HEK293 (cell line): ENCODE results near the gene FNDC5.

Experiments
- CTCF ChIA-PET: fragments of 350-600 bp; formaldehyde crosslinking; extraction: SDS; loops from one replicate; lab custom pipeline; 2021; ENCODE audit warnings: antibody characterized with exemption; lab: Yijun Ruan, JAX
- POLR2A ChIA-PET: fragments of 300-600 bp; formaldehyde crosslinking; extraction: SDS; loops from one replicate; lab custom pipeline; 2020; ENCODE audit warnings: antibody characterized with exemption, inconsistent platforms; lab: Yijun Ruan, JAX
- H3K27ac ChIP-seq: fragments of 200-500 bp; sonication (Bioruptor generic); 2 replicates; pipeline ENCODE4 v1.5.1; 2014; ENCODE audit warnings: low read depth, low read length, control low read depth, inconsistent platforms; ENCODE audit errors: extremely low read depth
- H3K36me3 ChIP-seq, 2 experiments: fragments of 200-500 bp in 1 of 2; sonication (Bioruptor generic) in 1 of 2; 1 replicate in 1 of 2; 2 replicates in 1 of 2; pipeline ENCODE4 v1.5.1; 2014 to 2017; ENCODE audit warnings: inconsistent platforms in 2 of 2, low read length in 2 of 2; ENCODE audit not compliant: control insufficient read depth in 2 of 2, insufficient read depth in 1 of 2
- H3K4me1 ChIP-seq: fragments of 200-500 bp; sonication (Bioruptor generic); 2 replicates; pipeline ENCODE4 v1.5.1; 2014; ENCODE audit warnings: mild to moderate bottlenecking, low read length, inconsistent platforms; ENCODE audit not compliant: control insufficient read depth, insufficient read depth
- H3K4me3 ChIP-seq: 2 replicates; pipeline ENCODE4 v1.5.1; 2011; ENCODE audit warnings: low read depth, mild to moderate bottlenecking, control low read depth, low read length, moderate library complexity
- H3K9me3 ChIP-seq: fragments of 200-500 bp; sonication (Bioruptor generic); 2 replicates; pipeline ENCODE4 v1.5.1; 2014; ENCODE audit warnings: low read depth, low read length, inconsistent platforms; ENCODE audit not compliant: control insufficient read depth, insufficient read depth
- EGR2 ChIP-seq: fragments of 450-650 bp; formaldehyde crosslinking; IDR thresholded peaks from 2 replicates; pipeline ENCODE4 v1.5.1; 2016; ENCODE audit warnings: low read depth, missing biosample characterization, missing genetic modification characterization
- GLIS2 ChIP-seq: fragments of 450-650 bp; formaldehyde crosslinking; IDR thresholded peaks from 2 replicates; pipeline ENCODE4 v1.5.1; 2016; ENCODE audit warnings: missing biosample characterization, missing genetic modification characterization
- HIC1 ChIP-seq: fragments of 450-650 bp; formaldehyde crosslinking; IDR thresholded peaks from 2 replicates; pipeline ENCODE4 v1.5.1; 2016; ENCODE audit warnings: missing biosample characterization, missing genetic modification characterization
- KLF9 ChIP-seq: fragments of 450-650 bp; formaldehyde crosslinking; IDR thresholded peaks from 2 replicates; pipeline ENCODE4 v1.5.1; 2016; ENCODE audit warnings: missing biosample characterization, missing genetic modification characterization, low read depth
- PATZ1 ChIP-seq: fragments of 450-650 bp; formaldehyde crosslinking; IDR thresholded peaks from 2 replicates; pipeline ENCODE4 v1.5.1; 2016; ENCODE audit warnings: missing biosample characterization, missing genetic modification characterization
- SP2 ChIP-seq: fragments of 450-650 bp; formaldehyde crosslinking; IDR thresholded peaks from 2 replicates; pipeline ENCODE4 v1.5.1; 2016; ENCODE audit warnings: missing biosample characterization, missing genetic modification characterization
- ZBTB26 ChIP-seq: fragments of 450-650 bp; formaldehyde crosslinking; optimal IDR thresholded peaks from 2 replicates; pipeline ENCODE3; 2016; ENCODE audit warnings: missing biosample characterization, mild to moderate bottlenecking, missing genetic modification characterization
- ZBTB48 ChIP-seq: fragments of 450-650 bp; formaldehyde crosslinking; IDR thresholded peaks from 2 replicates; pipeline ENCODE4 v1.5.1; 2016; ENCODE audit warnings: missing biosample characterization, missing genetic modification characterization
- ZBTB8A ChIP-seq: fragments of 450-650 bp; formaldehyde crosslinking; IDR thresholded peaks from 2 replicates; pipeline ENCODE4 v1.5.1; 2016; ENCODE audit warnings: missing biosample characterization, missing genetic modification characterization
- ZFHX2 ChIP-seq: fragments of 450-650 bp; formaldehyde crosslinking; conservative IDR thresholded peaks from 2 replicates; pipeline ENCODE4 v1.5.1; 2016; ENCODE audit warnings: missing biosample characterization, missing genetic modification characterization
- ZIC2 ChIP-seq: fragments of 450-650 bp; formaldehyde crosslinking; IDR thresholded peaks from 2 replicates; pipeline ENCODE4 v1.5.1; 2016; ENCODE audit warnings: missing biosample characterization, missing genetic modification characterization
- ZNF174 ChIP-seq: fragments of 450-650 bp; formaldehyde crosslinking; IDR thresholded peaks from 2 replicates; pipeline ENCODE4 v1.5.0; 2017; ENCODE audit warnings: missing biosample characterization, mild to moderate bottlenecking, missing genetic modification characterization
- ZNF221 ChIP-seq: fragments of 450-650 bp; formaldehyde crosslinking; IDR thresholded peaks from 2 replicates; pipeline ENCODE4 v1.5.1; 2017; ENCODE audit warnings: missing biosample characterization, missing genetic modification characterization, borderline replicate concordance
- ZNF335 ChIP-seq: fragments of 450-650 bp; formaldehyde crosslinking; conservative IDR thresholded peaks from 2 replicates; pipeline ENCODE4 v1.5.1; 2016; ENCODE audit warnings: missing biosample characterization, missing genetic modification characterization
- ZNF398 ChIP-seq: fragments of 450-650 bp; formaldehyde crosslinking; IDR thresholded peaks from 2 replicates; pipeline ENCODE4 v1.5.1; 2017; ENCODE audit warnings: missing biosample characterization, missing genetic modification characterization
- ZNF501 ChIP-seq: fragments of 450-650 bp; formaldehyde crosslinking; IDR thresholded peaks from 2 replicates; pipeline ENCODE4 v1.5.1; 2016; ENCODE audit warnings: missing biosample characterization, missing genetic modification characterization
- ZNF629 ChIP-seq: fragments of 450-650 bp; formaldehyde crosslinking; IDR thresholded peaks from 2 replicates; pipeline ENCODE4 v1.5.1; 2017; ENCODE audit warnings: missing biosample characterization, missing genetic modification characterization
- ZNF660 ChIP-seq: fragments of 450-650 bp; IDR thresholded peaks from 2 replicates; pipeline ENCODE4 v1.5.1; 2018; ENCODE audit warnings: missing biosample characterization, mild to moderate bottlenecking, missing genetic modification characterization
- TF ChIP-seq, protein P1 (sequence below): fragments of 450-650 bp; formaldehyde crosslinking; IDR thresholded peaks from 2 replicates; pipeline ENCODE4 v1.5.1; 2016; ENCODE audit warnings: missing biosample characterization, missing genetic modification characterization
- TF ChIP-seq, protein P2 (sequence below): fragments of 450-650 bp; formaldehyde crosslinking; IDR thresholded peaks from 2 replicates; pipeline ENCODE4 v1.5.1; 2017; ENCODE audit warnings: missing biosample characterization, mild to moderate bottlenecking, missing genetic modification characterization, moderate library complexity

Gene FNDC5

DNA sequence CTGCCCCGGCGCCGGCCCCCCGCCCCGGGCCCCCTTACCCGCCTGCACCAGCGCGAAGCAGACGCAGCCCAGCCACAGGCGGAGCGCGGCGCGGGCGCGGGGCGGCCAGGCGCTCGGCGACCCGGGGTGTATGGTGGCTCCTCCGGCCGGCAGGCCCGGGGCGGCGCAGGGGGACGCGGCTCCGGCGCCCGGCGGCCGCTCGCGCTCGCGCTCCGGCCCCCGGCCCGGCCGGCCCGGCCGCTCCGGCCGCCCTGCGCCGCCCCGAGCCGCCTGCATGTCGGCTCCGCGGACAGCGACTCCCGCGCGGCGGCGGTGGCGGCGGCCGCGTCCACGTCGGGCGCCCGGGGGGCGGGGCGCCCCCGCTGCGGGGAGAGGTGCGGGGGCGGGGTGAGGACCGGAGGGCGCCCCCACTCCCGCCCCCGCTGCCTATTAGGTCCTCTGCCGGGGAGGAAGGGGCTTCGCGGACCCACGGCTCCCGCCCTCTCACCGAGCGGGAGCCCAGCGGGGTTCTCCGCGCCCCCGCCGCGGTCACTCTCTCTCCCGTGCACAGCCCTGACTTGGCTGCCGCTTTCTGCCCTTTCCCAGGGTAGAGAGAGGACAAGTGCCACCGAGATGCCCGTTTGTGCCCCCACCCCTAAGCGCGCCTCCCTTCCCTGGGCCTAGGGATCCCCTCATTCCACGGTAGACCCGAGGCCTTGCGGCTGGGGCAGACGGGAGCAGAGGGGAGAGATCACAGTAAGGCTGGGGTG, at the start of gene FNDC5:
TSS of gene FNDC5 (minus strand) at position 298 of the 749 bp plus-strand sequence.
- Histone ChIP-seq H3K9me3 (no peaks in the 10 kb centered on the region), H3K4me3 (peak within 1 kb of the TSS; percentile 13), H3K36me3 (peaks cover 0 to 11% of the 10 kb centered on the region in 2 experiments; a peak in 1 of 3 replicates), H3K4me1 (no peaks in the 10 kb centered on the region; the same call in 1 of the 2 replicates), H3K27ac (no peak within 1 kb of the TSS)
- ChIA-PET CTCF (interaction anchor here (0.6 to 1.9 kb wide), 10 partner anchors 9 to 1569 kb away, joined by 3 to 7 read pairs (median 4); no protein-coding TSS in a partner anchor), POLR2A (no interaction called here)
- TF ChIP-seq ZIC2 (tag by site-specific recombination) (peak; percentile 73), KLF9 (peak; percentile 43), HIC1 (tag by site-specific recombination) (peak; percentile 65; the same call in 1 of the 2 replicates), ZNF629 (tag by site-specific recombination) (no peak), ZNF335 (tag by site-specific recombination) (peak; percentile 39), SP2 (tag by site-specific recombination) (peak; percentile 14; the same call in 1 of the 2 replicates), ZNF501 (no peak), EGR2 (tag by site-specific recombination) (peak; percentile 74), ZNF221 (tag by site-specific recombination) (no peak), ZFHX2 (peak; percentile 89), PATZ1 (tag by site-specific recombination) (peak; percentile 54), ZBTB48 (tag by site-specific recombination) (peak; percentile 78), ZBTB8A (tag by site-specific recombination) (peak; percentile 38), GLIS2 (tag by site-specific recombination) (0 out of 2 replicates have a peak, but pooled peaks have one; percentile 9), ZBTB26 (peak; percentile 74), ZNF660 (tag by site-specific recombination) (no peak), ZNF398 (peak; percentile 64), ZNF174 (tag by site-specific recombination) (no peak)
- TF ChIP-seq, protein P1, sequence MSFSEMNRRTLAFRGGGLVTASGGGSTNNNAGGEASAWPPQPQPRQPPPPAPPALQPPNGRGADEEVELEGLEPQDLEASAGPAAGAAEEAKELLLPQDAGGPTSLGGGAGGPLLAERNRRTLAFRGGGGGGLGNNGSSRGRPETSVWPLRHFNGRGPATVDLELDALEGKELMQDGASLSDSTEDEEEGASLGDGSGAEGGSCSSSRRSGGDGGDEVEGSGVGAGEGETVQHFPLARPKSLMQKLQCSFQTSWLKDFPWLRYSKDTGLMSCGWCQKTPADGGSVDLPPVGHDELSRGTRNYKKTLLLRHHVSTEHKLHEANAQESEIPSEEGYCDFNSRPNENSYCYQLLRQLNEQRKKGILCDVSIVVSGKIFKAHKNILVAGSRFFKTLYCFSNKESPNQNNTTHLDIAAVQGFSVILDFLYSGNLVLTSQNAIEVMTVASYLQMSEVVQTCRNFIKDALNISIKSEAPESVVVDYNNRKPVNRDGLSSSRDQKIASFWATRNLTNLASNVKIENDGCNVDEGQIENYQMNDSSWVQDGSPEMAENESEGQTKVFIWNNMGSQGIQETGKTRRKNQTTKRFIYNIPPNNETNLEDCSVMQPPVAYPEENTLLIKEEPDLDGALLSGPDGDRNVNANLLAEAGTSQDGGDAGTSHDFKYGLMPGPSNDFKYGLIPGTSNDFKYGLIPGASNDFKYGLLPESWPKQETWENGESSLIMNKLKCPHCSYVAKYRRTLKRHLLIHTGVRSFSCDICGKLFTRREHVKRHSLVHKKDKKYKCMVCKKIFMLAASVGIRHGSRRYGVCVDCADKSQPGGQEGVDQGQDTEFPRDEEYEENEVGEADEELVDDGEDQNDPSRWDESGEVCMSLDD (tag by site-specific recombination), result 0 out of 2 replicates have a peak, but pooled peaks have one; percentile 57
- TF ChIP-seq, protein P2, sequence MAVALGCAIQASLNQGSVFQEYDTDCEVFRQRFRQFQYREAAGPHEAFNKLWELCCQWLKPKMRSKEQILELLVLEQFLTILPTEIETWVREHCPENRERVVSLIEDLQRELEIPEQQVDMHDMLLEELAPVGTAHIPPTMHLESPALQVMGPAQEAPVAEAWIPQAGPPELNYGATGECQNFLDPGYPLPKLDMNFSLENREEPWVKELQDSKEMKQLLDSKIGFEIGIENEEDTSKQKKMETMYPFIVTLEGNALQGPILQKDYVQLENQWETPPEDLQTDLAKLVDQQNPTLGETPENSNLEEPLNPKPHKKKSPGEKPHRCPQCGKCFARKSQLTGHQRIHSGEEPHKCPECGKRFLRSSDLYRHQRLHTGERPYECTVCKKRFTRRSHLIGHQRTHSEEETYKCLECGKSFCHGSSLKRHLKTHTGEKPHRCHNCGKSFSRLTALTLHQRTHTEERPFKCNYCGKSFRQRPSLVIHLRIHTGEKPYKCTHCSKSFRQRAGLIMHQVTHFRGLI (tag by site-specific recombination), result peak; percentile 92
